IPS DF 6.9 (cell line): Measurements from ENCODE around the gene SPATC1L.

ENCODE experiments used
- DNase-seq: peaks from one replicate; pipeline ENCODE4 v3.0.0-alpha.2; 2013; ENCODE audit warnings: low read depth, low spot score
- H3K27ac ChIP-seq: one replicate; pipeline ENCODE4 v1.5.1; 2013; ENCODE audit warnings: low read length, control low read depth
- H3K27me3 ChIP-seq: 2 replicates; pipeline ENCODE4 v1.6.1; 2013; ENCODE audit warnings: mild to moderate bottlenecking, low read length; ENCODE audit not compliant: control insufficient read depth, insufficient read depth
- H3K36me3 ChIP-seq: 2 replicates; pipeline ENCODE4 v1.6.1; 2013; ENCODE audit warnings: low read length; ENCODE audit not compliant: control insufficient read depth, insufficient read depth
- H3K4me1 ChIP-seq: 2 replicates; pipeline ENCODE4 v1.6.1; 2013; ENCODE audit warnings: low read length; ENCODE audit not compliant: control insufficient read depth, insufficient read depth
- H3K4me3 ChIP-seq: 2 replicates; pipeline ENCODE4 v1.5.1; 2013; ENCODE audit warnings: mild to moderate bottlenecking, low read length
- H3K9me3 ChIP-seq: 2 replicates; pipeline ENCODE4 v1.6.1; 2013; ENCODE audit warnings: low read length, inconsistent platforms; ENCODE audit not compliant: control insufficient read depth, insufficient read depth
- WGBS: extraction: QIAGEN DNeasy Blood & Tissue Kit; methylation state at CpG from one replicate; pipeline ENCODE4 v1.1.7; 2013; ENCODE audit warnings: mixed read lengths, missing lambda C conversion rate; ENCODE audit not compliant: insufficient read length, insufficient coverage; 5-methylcytosine and 5-hydroxymethylcytosine counted together

The SPATC1L gene

DNA sequence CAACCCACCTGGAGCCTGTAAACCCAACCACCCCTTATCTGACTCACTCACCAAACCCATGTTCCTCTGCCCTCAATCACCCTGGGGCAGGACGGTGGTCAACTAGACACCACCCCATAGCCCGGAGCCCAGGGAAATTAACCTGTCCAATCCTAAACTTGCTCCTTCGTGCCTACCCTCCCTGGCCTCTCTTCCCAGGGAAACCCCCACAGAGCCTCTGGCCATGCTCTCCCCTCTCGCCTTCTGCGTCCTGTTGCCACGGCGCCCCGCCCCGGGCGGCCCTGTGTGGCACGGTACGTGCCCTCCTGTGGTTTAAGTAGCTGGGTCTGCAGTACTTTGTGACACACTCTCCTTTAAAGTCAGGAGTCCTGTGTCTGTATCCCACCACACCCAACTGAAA lies 24.9 kb downstream of the SPATC1L start:
- no CpG with 5 or more reads among the region's 12 CpGs for WGBS
- Histone ChIP-seq H3K4me3 (no peak overlapping the region), H3K4me1 (no peaks in the 10 kb centered on the region), H3K36me3 (peaks cover 8% of the 10 kb centered on the region; the same call in 1 of the 2 replicates), H3K27ac (no peak overlapping the region), H3K9me3 (no peaks in the 10 kb centered on the region), H3K27me3 (no peaks in the 10 kb centered on the region)
- no peak for DNase-seq

DNA sequence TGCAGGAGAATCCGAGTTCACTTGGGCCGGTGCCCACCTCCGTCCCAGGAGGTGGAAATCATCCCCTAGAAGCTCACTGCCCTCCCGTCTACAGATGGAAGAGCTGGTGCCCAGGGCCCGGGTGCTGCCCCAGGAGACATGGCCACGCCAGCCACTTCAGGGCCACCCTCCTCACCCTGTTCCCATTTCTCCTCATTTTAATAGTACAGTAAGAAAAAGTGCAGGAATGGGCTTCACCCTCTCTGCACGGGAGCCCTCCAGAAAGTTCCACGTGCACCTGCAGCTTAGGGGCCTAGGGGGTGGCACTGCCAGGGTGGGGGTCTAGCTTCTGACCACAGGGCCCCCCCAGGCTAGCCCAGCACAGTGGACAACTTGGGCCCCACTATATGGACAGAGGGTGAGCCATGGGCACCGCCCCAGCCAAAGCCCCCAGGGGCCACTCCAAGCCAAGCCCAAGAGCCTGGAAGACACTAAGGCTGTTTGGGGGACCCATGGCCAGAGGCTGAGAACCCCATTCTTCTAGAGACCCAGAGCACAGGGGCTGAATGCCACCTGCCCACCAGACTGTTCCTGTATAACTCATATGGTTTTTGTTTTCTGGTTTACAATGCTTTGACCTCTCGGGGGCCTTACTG lies 25.5 kb downstream of the SPATC1L start:
- H3K4me1 ChIP-seq = no peaks in the 10 kb centered on the region

DNA sequence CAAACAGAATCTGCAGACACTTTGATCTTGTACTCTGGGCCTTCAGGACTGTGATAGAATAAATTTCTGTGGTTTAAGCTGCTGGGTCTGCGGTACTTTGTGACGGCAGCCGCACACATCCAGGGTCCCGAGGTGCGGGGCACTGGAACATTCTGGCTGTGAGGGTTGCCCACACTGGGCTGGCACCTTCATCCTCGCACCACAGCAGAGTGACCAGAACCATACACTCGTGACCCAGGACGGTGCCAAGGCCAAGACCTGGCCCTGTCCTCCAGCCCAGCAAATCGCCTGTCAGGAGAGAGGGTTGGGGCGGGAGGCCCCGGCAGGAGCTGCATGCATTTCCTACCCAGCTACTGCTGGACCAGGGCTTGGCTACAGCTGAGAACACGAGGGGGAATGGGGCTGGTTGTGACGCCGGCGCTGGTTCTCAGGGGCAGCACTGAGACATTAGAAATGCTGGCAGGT lies 26.2 kb downstream of the SPATC1L start:
- Histone ChIP-seq H3K27me3 (no peaks in the 10 kb centered on the region), H3K36me3 (peaks cover 8% of the 10 kb centered on the region; the same call in 1 of the 2 replicates), H3K4me3 (no peak overlapping the region), H3K27ac (no peak overlapping the region), H3K9me3 (no peaks in the 10 kb centered on the region), H3K4me1 (peaks cover 4% of the 10 kb centered on the region)
- DNase-seq = no peak
- no CpG with 5 or more reads among the region's 15 CpGs for WGBS

More for the DNA sequence above, 25.5 kb downstream of the SPATC1L start:
- H3K27ac ChIP-seq = no peak overlapping the region
- no peak overlapping the region for H3K4me3 ChIP-seq
- no peak for DNase-seq
- WGBS = no CpG with 5 or more reads among the region's 10 CpGs
- peaks cover 8% of the 10 kb centered on the region; the same call in 1 of the 2 replicates for H3K36me3 ChIP-seq
- no peaks in the 10 kb centered on the region for H3K9me3 ChIP-seq
- H3K27me3 ChIP-seq = no peaks in the 10 kb centered on the region

DNA sequence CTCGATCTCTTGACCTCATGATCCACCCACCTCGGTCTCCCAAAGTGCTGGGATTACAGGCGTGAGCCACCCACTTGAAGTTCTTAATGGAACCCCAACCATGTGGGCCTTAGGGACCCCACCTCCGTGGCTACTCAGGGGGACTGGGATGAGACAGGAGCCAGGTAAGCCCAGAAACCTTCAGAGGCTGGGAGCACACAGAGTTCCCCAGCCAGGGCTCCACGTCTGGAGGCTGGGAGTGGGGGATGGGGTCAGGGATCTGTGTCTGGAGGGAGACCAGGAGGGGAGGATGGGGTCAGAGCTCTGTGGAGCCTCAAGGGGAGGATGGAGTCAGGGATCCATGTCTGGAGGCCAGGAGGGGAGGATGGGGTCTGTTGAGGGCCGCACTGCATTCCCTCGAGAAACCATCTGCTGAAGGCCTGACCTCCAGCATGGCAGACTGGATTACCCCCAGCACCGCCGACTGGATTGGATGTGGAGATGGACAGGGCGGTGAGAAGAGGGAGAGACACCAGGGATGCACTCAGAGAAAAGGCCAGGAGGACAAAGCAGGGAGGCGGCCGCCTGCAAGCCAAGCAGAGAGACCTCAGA lies 26.8 kb downstream of the SPATC1L start:
- WGBS = no CpG with 5 or more reads among the region's 12 CpGs
- peaks cover 8% of the 10 kb centered on the region; the same call in 1 of the 2 replicates for H3K36me3 ChIP-seq
- H3K9me3 ChIP-seq = no peaks in the 10 kb centered on the region
- H3K4me3 ChIP-seq = no peak overlapping the region
- DNase-seq = no peak
- no peaks in the 10 kb centered on the region for H3K27me3 ChIP-seq
- H3K4me1 ChIP-seq = peaks cover 6% of the 10 kb centered on the region
- H3K27ac ChIP-seq = no peak overlapping the region

DNA sequence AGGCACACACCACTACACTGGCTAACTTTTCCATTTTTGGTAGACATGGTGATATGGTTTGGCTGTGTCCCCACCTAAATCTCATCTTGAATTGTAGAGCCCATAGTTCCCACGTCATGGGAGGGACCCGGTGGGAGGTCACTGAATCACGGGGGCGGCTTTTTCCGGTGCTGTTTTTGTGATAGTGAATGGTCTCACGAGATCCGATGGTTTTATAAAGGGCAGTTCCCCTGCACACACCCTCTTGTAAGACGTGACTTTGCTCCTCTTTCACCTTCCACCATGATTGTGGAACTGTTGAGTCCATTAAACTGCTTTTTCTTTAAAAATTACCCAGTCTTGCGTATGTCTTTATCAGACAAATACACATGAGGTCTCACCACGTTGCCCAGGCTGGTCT lies 27.6 kb downstream of the SPATC1L start:
- no peak overlapping the region for H3K4me3 ChIP-seq
- no peaks in the 10 kb centered on the region for H3K9me3 ChIP-seq
- no peak overlapping the region for H3K27ac ChIP-seq
- H3K27me3 ChIP-seq = no peaks in the 10 kb centered on the region
- H3K36me3 ChIP-seq = peaks cover 5% of the 10 kb centered on the region; the same call in 1 of the 2 replicates
- no CpG with 5 or more reads among the region's 10 CpGs for WGBS
- no peak for DNase-seq
- H3K4me1 ChIP-seq = peaks cover 6% of the 10 kb centered on the region

DNA sequence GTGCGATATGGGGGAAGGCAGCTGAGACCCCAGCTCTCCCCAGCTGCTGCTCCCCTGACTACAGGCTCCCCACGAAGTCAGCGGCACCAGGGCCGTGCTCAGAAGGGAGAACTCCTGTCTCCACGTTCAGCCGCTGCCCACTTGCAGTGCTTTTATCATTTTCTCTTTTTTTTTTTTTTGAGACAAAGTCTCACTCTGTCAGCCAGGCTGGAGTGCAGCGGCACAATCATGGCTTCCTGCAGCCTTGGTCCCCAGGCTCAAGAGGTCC lies 27.9 kb downstream of the SPATC1L start:
- Histone ChIP-seq H3K4me3 (no peak overlapping the region), H3K9me3 (no peaks in the 10 kb centered on the region), H3K27me3 (no peaks in the 10 kb centered on the region), H3K36me3 (peaks cover 5% of the 10 kb centered on the region; the same call in 1 of the 2 replicates), H3K27ac (no peak overlapping the region), H3K4me1 (peaks cover 6% of the 10 kb centered on the region)
- WGBS = no CpG with 5 or more reads among the region's 7 CpGs
- no peak for DNase-seq

DNA sequence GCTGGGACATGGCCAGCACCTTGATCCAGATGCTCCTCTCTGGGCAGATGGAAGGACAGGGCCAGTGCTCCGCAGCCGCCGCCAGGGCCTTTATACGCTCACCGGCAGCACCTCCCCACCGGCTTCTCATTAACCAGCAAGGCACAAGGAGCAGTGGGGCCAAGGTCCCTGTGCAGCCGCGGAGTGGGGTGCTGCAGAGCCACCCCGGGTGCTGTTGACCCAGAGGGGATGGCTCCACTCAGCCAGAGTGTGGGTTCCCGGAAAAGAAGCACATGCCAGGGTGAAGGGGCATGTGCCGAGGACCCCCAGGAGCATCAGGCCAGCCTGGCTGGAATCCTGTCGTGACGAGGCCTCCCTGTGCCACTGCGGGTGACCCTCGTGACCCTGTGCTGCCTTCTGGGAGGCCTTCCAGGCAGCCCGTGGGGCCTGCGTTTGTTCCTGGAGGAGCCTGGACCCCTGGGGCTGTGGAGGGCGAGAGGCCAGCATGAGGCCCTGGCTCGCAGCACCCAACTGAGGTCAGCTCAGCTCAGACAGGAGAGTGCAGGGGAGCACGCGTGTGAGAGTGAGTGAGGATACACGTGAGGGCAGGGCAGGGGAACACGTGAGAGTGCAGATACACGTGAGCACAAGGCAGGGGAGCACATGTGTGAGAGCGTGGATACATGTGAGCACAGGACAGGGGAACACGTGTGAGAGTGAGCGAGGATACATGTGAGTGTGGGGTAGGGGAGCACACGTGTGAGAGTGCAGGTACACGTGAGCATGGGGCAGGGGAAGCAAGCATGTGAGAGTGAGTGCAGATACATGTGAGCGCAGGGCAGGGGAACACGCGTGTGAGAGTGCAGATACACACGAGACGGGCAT lies 28.5 kb downstream of the SPATC1L start, which contains the start of gene FTCD:
Gene FTCD, minus strand, starts transcription at position 66 of the 864 bp plus-strand sequence. Its CDS starts 56 bp downstream, at position 10.
- no CpG with 5 or more reads among the region's 34 CpGs for WGBS
- no peak for DNase-seq
- Histone ChIP-seq H3K4me1 (peaks cover 6% of the 10 kb centered on the region), H3K27ac (no peak within 1 kb of the TSS), H3K27me3 (no peaks in the 10 kb centered on the region), H3K36me3 (no peaks in the 10 kb centered on the region; the same call in 1 of the 2 replicates), H3K9me3 (no peaks in the 10 kb centered on the region), H3K4me3 (no peak within 1 kb of the TSS)

DNA sequence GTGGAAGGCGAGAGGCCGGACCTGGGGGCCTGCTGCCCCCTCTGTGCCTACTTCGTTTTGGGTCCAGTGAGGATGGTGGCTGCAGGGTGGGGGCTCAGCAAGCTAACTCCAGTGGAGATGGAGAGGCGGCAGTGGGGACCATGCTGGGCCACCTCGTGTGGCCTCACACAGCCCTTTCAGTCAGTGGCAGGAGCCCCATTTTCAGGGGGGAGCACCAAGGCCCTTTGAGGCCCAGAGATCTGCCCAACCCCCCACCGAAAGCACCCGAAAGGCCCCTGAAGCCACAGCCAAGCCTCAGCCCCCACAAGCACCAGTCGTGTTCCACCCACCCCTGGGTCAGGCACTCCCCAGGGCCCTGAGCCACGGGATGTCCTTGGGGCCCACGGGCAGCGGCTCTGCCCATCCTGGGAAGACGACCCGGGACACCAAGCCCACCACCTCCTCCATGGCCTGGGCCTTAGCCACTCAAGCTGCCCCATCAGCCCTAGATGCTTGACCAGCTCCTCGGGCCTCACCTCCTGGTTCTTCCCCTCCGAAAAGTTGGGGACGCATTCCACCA lies 29.2 kb downstream of the SPATC1L start:
- WGBS = no CpG with 5 or more reads among the region's 16 CpGs
- Histone ChIP-seq H3K4me1 (peaks cover 6% of the 10 kb centered on the region), H3K27me3 (no peaks in the 10 kb centered on the region), H3K27ac (no peak overlapping the region), H3K9me3 (no peaks in the 10 kb centered on the region), H3K36me3 (no peaks in the 10 kb centered on the region), H3K4me3 (no peak overlapping the region)
- no peak for DNase-seq

DNA sequence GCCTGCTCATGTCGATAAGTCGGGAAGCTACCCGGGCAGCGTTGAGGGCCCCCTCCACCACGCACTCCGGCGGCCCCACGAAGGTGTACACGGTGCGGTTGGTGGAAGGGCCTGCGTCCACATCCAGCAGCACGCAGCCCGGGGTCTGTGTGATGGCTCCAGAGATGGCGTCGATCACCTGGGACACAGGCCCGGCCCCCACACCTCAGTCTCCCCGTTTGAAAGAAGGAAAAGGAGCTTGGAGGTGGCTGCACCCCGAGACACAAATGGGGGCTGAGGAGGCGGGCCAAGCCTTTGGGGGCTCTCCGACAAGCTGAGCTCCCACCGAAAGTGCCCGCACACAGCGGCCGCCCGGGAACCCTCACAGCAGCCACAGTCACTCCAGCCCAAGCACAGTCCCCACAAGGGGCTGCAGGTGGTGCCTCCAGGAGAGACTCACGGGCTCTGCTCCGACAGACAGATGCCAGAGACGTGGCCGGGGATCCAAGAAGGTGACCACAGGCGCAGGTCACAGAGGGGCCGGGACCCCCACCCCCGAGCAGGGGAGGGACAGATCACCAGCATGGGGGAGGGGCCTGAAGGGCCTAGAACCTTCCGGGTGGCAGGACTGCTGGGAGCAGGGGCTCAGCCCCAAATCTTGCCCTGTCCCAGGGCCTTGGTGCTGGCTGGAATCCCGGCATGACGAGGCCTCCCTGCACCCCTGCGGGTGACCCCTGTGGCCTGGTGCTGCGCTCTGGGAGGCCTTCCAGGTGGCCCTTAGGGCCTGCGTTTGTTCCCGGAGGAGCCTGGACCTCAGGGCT lies 29.9 kb downstream of the SPATC1L start:
- H3K36me3 ChIP-seq = no peaks in the 10 kb centered on the region
- DNase-seq = no peak
- H3K9me3 ChIP-seq = no peaks in the 10 kb centered on the region
- WGBS = no CpG with 5 or more reads among the region's 39 CpGs
- no peak overlapping the region for H3K27ac ChIP-seq
- H3K4me3 ChIP-seq = no peak overlapping the region
- H3K4me1 ChIP-seq = peaks cover 6% of the 10 kb centered on the region
- no peaks in the 10 kb centered on the region for H3K27me3 ChIP-seq
